Measurements from ENCODE around the gene HPS4.
"Not testable (repeated sequence)": the region's sequence is repeated elsewhere in the genome, so short reads cannot be mapped to it uniquely, and the experiment has no call there.

Gene HPS4

GRCh38 chr22:26438776-26439175 lies 44.8 kb downstream of the HPS4 start:
- not testable (repeated sequence) for DNase-seq

- DNase-seq = no peak
These were observed 45.7 kb downstream of the HPS4 start for GRCh38 chr22:26437694-26438392.

GRCh38 chr22:26436903-26437515 lies 46.6 kb downstream of the HPS4 start:
- no peak for DNase-seq

- DNase-seq = no peak
These were observed 48.1 kb downstream of the HPS4 start for GRCh38 chr22:26435327-26436093.

GRCh38 chr22:26433805-26434204 lies 49.8 kb downstream of the HPS4 start:
- no peak for DNase-seq

- no peak for DNase-seq
These were observed 50.8 kb downstream of the HPS4 start for GRCh38 chr22:26432619-26433311.

- no peak for DNase-seq
These were observed 52.2 kb downstream of the HPS4 start for GRCh38 chr22:26431261-26431995.

- no peak for DNase-seq
These were observed 53.0 kb downstream of the HPS4 start for GRCh38 chr22:26430600-26430999.

GRCh38 chr22:26429458-26430286 lies 53.9 kb downstream of the HPS4 start:
- DNase-seq = no peak

- peak; percentile 76 for DNase-seq
These were observed 54.8 kb downstream of the HPS4 start, which contains the start of gene ASPHD2 for GRCh38 chr22:26428515-26429457. Gene ASPHD2, plus strand, starts transcription at chr22:26429260. Its CDS starts 4,356 bp downstream, at chr22:26433616.

GRCh38 chr22:26426924-26427323 lies 56.7 kb downstream of the HPS4 start:
- DNase-seq = no peak

GRCh38 chr22:26418620-26419019 lies 65.0 kb downstream of the HPS4 start:
- DNase-seq = no peak

GRCh38 chr22:26417406-26417805 lies 66.2 kb downstream of the HPS4 start:
- no peak for DNase-seq

GRCh38 chr22:26416670-26417276 lies 66.8 kb downstream of the HPS4 start:
- no peak for DNase-seq

- no peak for DNase-seq
These were observed 67.3 kb downstream of the HPS4 start for GRCh38 chr22:26416256-26416655.

GRCh38 chr22:26414347-26414746 lies 69.2 kb downstream of the HPS4 start:
- no peak for DNase-seq

- no peak for DNase-seq
These were observed 73.2 kb downstream of the HPS4 start for GRCh38 chr22:26410386-26410785.

- DNase-seq = peak; percentile 35
These were observed 73.8 kb downstream of the HPS4 start for GRCh38 chr22:26409719-26410335.

GRCh38 chr22:26408562-26409220 lies 74.9 kb downstream of the HPS4 start:
- DNase-seq = not testable (repeated sequence)

All from retina (tissue), 1 donor.